H1 (cell line): ENCODE measurements around the gene ZNF423. TPM values are rescaled to one million over a fixed set of nuclear protein-coding genes. Genes with fewer than 3 reads are reported as not detected.

Experiments
- CTCF ChIA-PET: fragments of 300-600 bp; sonication (Branson Sonifier 250); formaldehyde crosslinking; loops from one replicate; lab custom pipeline; 2021; ENCODE audit not compliant: partially characterized antibody; lab: Charles Lee
- POLR2A ChIA-PET: fragments of 300-600 bp; sonication (Branson Sonifier 250); formaldehyde crosslinking; loops from one replicate; lab custom pipeline; 2021; ENCODE audit warnings: inconsistent platforms; ENCODE audit not compliant: partially characterized antibody; lab: Charles Lee
- DNase-seq, 2 experiments: peaks; one replicate each; pipeline versions ENCODE4 v3.0.0 to v3.0.0-alpha.2; 2010 to 2022; ENCODE audit warnings: low spot score in 2 of 2, low read depth in 1 of 2, mixed read lengths in 1 of 2
- FAIRE-seq: peaks from 2 replicates; lab custom pipeline; 2011; peaks lifted over from hg19 to GRCh38; lab: Jason Lieb, UNC
- H2AFZ ChIP-seq: 2 replicates; pipeline ENCODE4 v1.8.1; 2012; ENCODE audit warnings: low read length, inconsistent platforms
- H2AK5ac ChIP-seq: 2 replicates; pipeline ENCODE4 v1.6.1; 2013; ENCODE audit warnings: low read depth, low read length
- H2BK120ac ChIP-seq: replicated peaks from 2 replicates; pipeline ENCODE3; 2013; ENCODE audit warnings: low read depth, low read length, inconsistent platforms
- H2BK12ac ChIP-seq: 2 replicates; pipeline ENCODE4 v1.6.1; 2013; ENCODE audit warnings: low read depth, low read length
- H2BK15ac ChIP-seq: 2 replicates; pipeline ENCODE4 v1.6.1; 2013; ENCODE audit warnings: low read length
- H2BK20ac ChIP-seq: 2 replicates; pipeline ENCODE4 v1.6.1; 2013; ENCODE audit warnings: low read length
- H2BK5ac ChIP-seq: 2 replicates; pipeline ENCODE4 v1.6.1; 2013; ENCODE audit warnings: low read depth, low read length
- H3K14ac ChIP-seq: 2 replicates; pipeline ENCODE4 v1.6.1; 2013; ENCODE audit warnings: inconsistent platforms; ENCODE audit not compliant: insufficient read length
- H3K18ac ChIP-seq: 2 replicates; pipeline ENCODE4 v1.6.1; 2013; ENCODE audit warnings: low read length; ENCODE audit errors: extremely low read depth
- H3K23ac ChIP-seq: 2 replicates; pipeline ENCODE4 v1.6.1; 2013; ENCODE audit warnings: inconsistent platforms; ENCODE audit not compliant: insufficient read length
- H3K23me2 ChIP-seq: 2 replicates; pipeline ENCODE4 v1.6.1; 2013; ENCODE audit warnings: low read depth, low read length
- H3K27ac ChIP-seq: 2 replicates; pipeline ENCODE4 v1.6.1; 2011; ENCODE audit warnings: low read depth, low read length, inconsistent platforms
- H3K27me3 ChIP-seq, 4 experiments: replicated peaks in 1 of 4; 1 replicate in 1 of 4; 2 replicates in 3 of 4; pipeline versions ENCODE4 v1.6.1 to v1.8.1; 2011 to 2013; ENCODE audit warnings: low read length in 3 of 4, mild to moderate bottlenecking in 3 of 4, inconsistent platforms in 2 of 4, mixed read lengths in 2 of 4, moderate library complexity in 1 of 4; ENCODE audit not compliant: control insufficient read depth in 3 of 4, insufficient read depth in 3 of 4; ENCODE audit errors: extremely low read depth in 1 of 4
- H3K36me3 ChIP-seq, 4 experiments: 2 replicates each; pipeline versions ENCODE4 v1.6.1 to v1.8.1; 2011 to 2013; ENCODE audit warnings: mild to moderate bottlenecking in 4 of 4, low read length in 3 of 4, moderate library complexity in 2 of 4, control low read depth in 1 of 4, inconsistent platforms in 1 of 4; ENCODE audit not compliant: insufficient read depth in 4 of 4, control insufficient read depth in 2 of 4
- H3K4ac ChIP-seq: replicated peaks from 2 replicates; pipeline ENCODE3; 2013; ENCODE audit warnings: low read length, low read depth, mixed read lengths, inconsistent platforms; ENCODE audit not compliant: insufficient read length
- H3K4me1 ChIP-seq, 4 experiments: replicated peaks in 1 of 4; 1 replicate in 1 of 4; 2 replicates in 3 of 4; pipeline versions ENCODE4 v1.6.1 to v1.8.1; 2011 to 2013; ENCODE audit warnings: low read length in 3 of 4, inconsistent platforms in 2 of 4, mixed read lengths in 1 of 4; ENCODE audit not compliant: insufficient read depth in 4 of 4, control insufficient read depth in 3 of 4
- H3K4me2 ChIP-seq, 2 experiments: 2 replicates each; pipeline versions ENCODE4 v1.6.1 to v1.8.1; 2011 to 2013; ENCODE audit warnings: low read depth in 2 of 2, low read length in 2 of 2, control low read depth in 1 of 2, inconsistent platforms in 1 of 2, mild to moderate bottlenecking in 1 of 2; ENCODE audit not compliant: insufficient read depth in 1 of 2
- H3K4me3 ChIP-seq, 4 experiments: fragments of 200-600, 300-600 bp in 1 of 4; sonication (generic), shearing (Covaris generic), sonication (Bioruptor Twin) in 1 of 4; 2 replicates each; pipeline versions ENCODE4 v1.5.1 to v1.8.1; 2011 to 2016; ENCODE audit warnings: low read length in 4 of 4, low read depth in 3 of 4, control low read depth in 2 of 4, inconsistent platforms in 2 of 4, mild to moderate bottlenecking in 2 of 4, mixed read lengths in 1 of 4, moderate library complexity in 1 of 4; ENCODE audit not compliant: insufficient read depth in 2 of 4; ENCODE audit errors: extremely low read depth in 1 of 4
- H3K56ac ChIP-seq: replicated peaks from 2 replicates; pipeline ENCODE3; 2013; ENCODE audit warnings: low read depth, mild to moderate bottlenecking, mixed read lengths, low read length, inconsistent platforms; ENCODE audit not compliant: insufficient read length
- H3K79me1 ChIP-seq: 2 replicates; pipeline ENCODE4 v1.6.1; 2013; ENCODE audit warnings: low read depth, low read length, control low read depth
- H3K79me2 ChIP-seq, 2 experiments: 2 replicates each; pipeline versions ENCODE4 v1.6.1 to v1.8.1; 2012 to 2013; ENCODE audit warnings: low read length in 2 of 2, mild to moderate bottlenecking in 2 of 2, inconsistent platforms in 1 of 2; ENCODE audit not compliant: insufficient read depth in 2 of 2, control insufficient read depth in 1 of 2
- H3K9ac ChIP-seq, 4 experiments: replicated peaks in 1 of 4; 1 replicate in 1 of 4; 2 replicates in 3 of 4; pipeline versions ENCODE4 v1.6.1 to v1.8.1; 2011 to 2013; ENCODE audit warnings: low read depth in 3 of 4, low read length in 3 of 4, control low read depth in 2 of 4, mild to moderate bottlenecking in 2 of 4, moderate library complexity in 2 of 4, inconsistent platforms in 1 of 4; ENCODE audit errors: extremely low read depth in 1 of 4
- H3K9me3 ChIP-seq, 2 experiments: 2 replicates each; pipeline versions ENCODE4 v1.6.1 to v1.8.1; 2012 to 2013; ENCODE audit warnings: mild to moderate bottlenecking in 2 of 2, moderate library complexity in 2 of 2, control low read depth in 1 of 2, inconsistent platforms in 1 of 2, low read depth in 1 of 2, low read length in 1 of 2, mixed read lengths in 1 of 2; ENCODE audit not compliant: insufficient read depth in 2 of 2
- H4K20me1 ChIP-seq, 2 experiments: replicated peaks in 1 of 2; 2 replicates each; pipeline versions ENCODE3 to v1.8.1; 2011 to 2013; ENCODE audit warnings: inconsistent platforms in 2 of 2, low read length in 2 of 2, mild to moderate bottlenecking in 1 of 2; ENCODE audit not compliant: insufficient read depth in 2 of 2, control insufficient read depth in 1 of 2
- H4K5ac ChIP-seq: 2 replicates; pipeline ENCODE4 v1.6.1; 2013; ENCODE audit warnings: low read length, low read depth, mixed read lengths, inconsistent platforms; ENCODE audit not compliant: insufficient read length
- H4K8ac ChIP-seq: 2 replicates; pipeline ENCODE4 v1.8.0; 2013; ENCODE audit warnings: mild to moderate bottlenecking, moderate library complexity, low read length, inconsistent platforms; ENCODE audit not compliant: insufficient read depth; ENCODE audit errors: extremely low read depth
- H4K91ac ChIP-seq: replicated peaks from 2 replicates; pipeline ENCODE3; 2013; ENCODE audit warnings: low read length, mixed read lengths, inconsistent platforms; ENCODE audit not compliant: insufficient read length
- CHD2 ChIP-seq: IDR thresholded peaks from 2 replicates; pipeline ENCODE4 v1.6.1; 2012; ENCODE audit warnings: low read length, improper control_type of control experiment
- WGBS, 2 experiments: shearing (Covaris generic) in 1 of 2; methylation state at CpG; one replicate each; pipeline versions ENCODE4 v1.1.6 to v1.1.7; 2013 to 2015; ENCODE audit warnings: low lambda C conversion rate in 2 of 2, mixed read lengths in 2 of 2, inconsistent platforms in 1 of 2, low coverage in 1 of 2, missing lambda C conversion rate in 1 of 2; ENCODE audit not compliant: insufficient replicate concordance in 2 of 2, insufficient coverage in 1 of 2, insufficient read length in 1 of 2; ENCODE audit errors: extremely low coverage in 1 of 2, missing lambda C conversion rate in 1 of 2; 5-methylcytosine and 5-hydroxymethylcytosine counted together
- polyA plus RNA-seq, 7 experiments: library from polyadenylated mRNA; depleted of rRNA in 3 of 7; stranded (reverse) in 5 of 7; unstranded in 2 of 7; fragments of >200 nt in 5 of 7; fragments of 200-250 nt in 2 of 7; gene quantifications; 1 replicate in 5 of 7; 2 replicates in 1 of 7; 4 replicates in 1 of 7; pipeline versions ENCODE4 v1.2.1 to v1.2.3, GENCODE V29; 2011 to 2013; ENCODE audit warnings: missing spikeins in 2 of 7, mixed read lengths in 2 of 7
- total RNA-seq: library from RNA; stranded (reverse); fragmentation: NEBNext Ultra II Directional; extraction: Animal tissue kit (Norgen Biotek cat#: 25700); gene quantifications from 2 replicates; pipeline ENCODE4 v1.2.1, GENCODE V29; 2021
- TF ChIP-seq, protein P1 (sequence below): IDR thresholded peaks from 2 replicates; pipeline ENCODE4 v1.6.1; 2011; ENCODE audit warnings: low read length, improper control_type of control experiment

ZNF423 gene
- total and polyA plus RNA-seq, 2 of the 8 experiments (the other 6 are each of a cell fraction or from before 2014, with no cell fraction given): 38.2 to 52.3 TPM

DNA sequence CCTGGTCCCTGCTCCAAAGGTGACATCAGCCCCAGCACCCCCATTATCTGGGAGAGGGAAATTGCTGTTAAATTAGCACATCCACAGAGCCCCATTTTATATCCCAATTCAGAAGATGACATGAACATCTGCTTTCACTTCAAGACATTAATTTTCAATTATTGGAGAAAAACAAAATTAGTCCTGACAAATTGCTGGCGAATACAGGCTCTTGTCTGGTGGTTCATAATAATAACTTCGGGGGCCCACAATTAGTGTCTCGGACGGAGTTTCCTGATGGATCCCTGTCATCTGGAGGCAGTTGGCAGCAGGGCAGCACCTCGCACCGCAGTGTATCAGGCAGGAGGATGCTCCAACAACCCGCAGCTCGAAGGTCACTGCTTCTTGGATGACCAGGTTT, 7.4 kb downstream of the ZNF423 start:
- no peak overlapping the region for H3K18ac ChIP-seq
- no peak overlapping the region for H3K4ac ChIP-seq
- no peak overlapping the region for H2AK5ac ChIP-seq
- H3K4me2 ChIP-seq: no peak overlapping the region
- peaks cover 32 to 37% of the 10 kb centered on the region in 2 experiments for H4K20me1 ChIP-seq
- H2BK15ac ChIP-seq: no peak overlapping the region
- peaks cover 8 to 34% (median 26%) of the 10 kb centered on the region in 4 experiments for H3K4me1 ChIP-seq
- peaks cover 17 to 94% of the 10 kb centered on the region in 2 experiments for H3K79me2 ChIP-seq
- TF ChIP-seq CHD2: no peak
- TF ChIP-seq, protein P1, sequence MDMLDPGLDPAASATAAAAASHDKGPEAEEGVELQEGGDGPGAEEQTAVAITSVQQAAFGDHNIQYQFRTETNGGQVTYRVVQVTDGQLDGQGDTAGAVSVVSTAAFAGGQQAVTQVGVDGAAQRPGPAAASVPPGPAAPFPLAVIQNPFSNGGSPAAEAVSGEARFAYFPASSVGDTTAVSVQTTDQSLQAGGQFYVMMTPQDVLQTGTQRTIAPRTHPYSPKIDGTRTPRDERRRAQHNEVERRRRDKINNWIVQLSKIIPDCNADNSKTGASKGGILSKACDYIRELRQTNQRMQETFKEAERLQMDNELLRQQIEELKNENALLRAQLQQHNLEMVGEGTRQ: no peak
- H2AFZ ChIP-seq: no peak overlapping the region
- no peak overlapping the region for H2BK120ac ChIP-seq
- no peak overlapping the region for H2BK5ac ChIP-seq
- H3K79me1 ChIP-seq: peaks cover 24% of the 10 kb centered on the region
- H3K36me3 ChIP-seq: no peaks in the 10 kb centered on the region
- H3K9me3 ChIP-seq: no peaks in the 10 kb centered on the region
- WGBS, 2 experiments: 84% methylated on average over 8 of the region's 8 CpGs; no CpG with 5 or more reads in 1 of the 2 experiments
- no peak overlapping the region for H3K56ac ChIP-seq
- no peak overlapping the region for H3K27ac ChIP-seq
- ChIA-PET CTCF (no interaction called here), POLR2A (interaction anchor here (0.9 to 1.2 kb wide), 2 partner anchors 9 to 146 kb away, joined by 3 read pairs; no protein-coding TSS in a partner anchor)
- H3K4me3 ChIP-seq: no peak overlapping the region
- H4K91ac ChIP-seq: no peak overlapping the region
- H4K8ac ChIP-seq: no peak overlapping the region
- H3K14ac ChIP-seq: no peak overlapping the region
- DNase-seq (no peak), FAIRE-seq (no peak)
- H4K5ac ChIP-seq: no peak overlapping the region
- H3K9ac ChIP-seq: no peak overlapping the region
- H3K23me2 ChIP-seq: no peaks in the 10 kb centered on the region; the same call in 1 of the 2 replicates
- no peaks in the 10 kb centered on the region for H3K27me3 ChIP-seq
- H2BK20ac ChIP-seq: no peak overlapping the region
- H2BK12ac ChIP-seq: no peak overlapping the region
- H3K23ac ChIP-seq: no peak overlapping the region
